Stimulated activated CD8-positive, alpha-beta memory T cell treated with anti-CD3 and anti-CD28 coated beads, Interleukin-4, amount 100 ng/mL, for 48 hours (primary cell): ENCODE results near the gene WDFY2.
"Not testable (repeated sequence)": the region's sequence is repeated elsewhere in the genome, so short reads cannot be mapped to it uniquely, and the experiment has no call there.

Source experiments
- DNase-seq: peaks from one replicate; pipeline ENCODE4 v3.0.0-alpha.2; 2020

Gene WDFY2

GRCh38 chr13:51564671-51565070 lies 19.6 kb upstream of the WDFY2 start:
- DNase-seq, result no peak

DNA sequence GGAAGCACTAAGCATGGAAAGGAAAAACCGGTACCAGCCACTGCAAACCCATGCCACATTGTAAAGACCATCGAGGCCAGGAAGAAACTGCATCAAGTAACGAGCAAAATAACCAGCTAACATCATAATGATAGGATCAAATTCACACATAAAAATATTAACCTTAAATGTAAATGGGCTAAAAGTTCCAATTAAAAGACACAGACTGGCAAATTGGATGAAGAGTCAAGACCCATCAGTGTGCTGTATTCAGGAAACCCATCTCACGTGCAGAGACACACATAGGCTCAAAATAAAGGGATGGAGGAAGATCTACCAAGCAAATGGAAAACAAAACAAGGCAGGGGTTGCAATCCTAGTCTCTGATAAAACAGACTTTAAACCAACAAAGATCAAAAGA lies 15.3 kb upstream of the WDFY2 start:
- DNase-seq, result not testable (repeated sequence)

GRCh38 chr13:51576754-51577153 lies 7.5 kb upstream of the WDFY2 start:
- no peak for DNase-seq

DNA sequence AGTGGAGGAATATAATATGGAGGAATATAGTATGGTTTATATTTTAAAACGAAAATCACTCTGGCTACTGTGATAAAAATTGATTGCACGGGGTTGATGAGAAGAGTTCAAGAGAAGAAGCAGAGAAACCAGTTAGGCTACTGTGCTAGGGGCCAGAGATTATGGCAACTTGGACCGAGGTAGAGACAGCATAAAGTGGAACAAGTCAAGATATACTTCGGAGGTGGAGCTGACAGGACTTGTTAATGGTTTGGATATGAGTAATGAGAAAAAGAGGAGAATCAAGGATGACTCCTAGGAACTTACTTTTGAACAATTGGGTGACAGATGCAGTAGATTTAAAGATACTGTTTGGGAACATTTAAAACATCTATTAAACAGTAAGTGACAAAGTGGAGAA lies 6.6 kb upstream of the WDFY2 start:
- no peak for DNase-seq

- no peak for DNase-seq
Measured at GRCh38 chr13:51579676-51580075, 4.6 kb upstream of the WDFY2 start.

DNA sequence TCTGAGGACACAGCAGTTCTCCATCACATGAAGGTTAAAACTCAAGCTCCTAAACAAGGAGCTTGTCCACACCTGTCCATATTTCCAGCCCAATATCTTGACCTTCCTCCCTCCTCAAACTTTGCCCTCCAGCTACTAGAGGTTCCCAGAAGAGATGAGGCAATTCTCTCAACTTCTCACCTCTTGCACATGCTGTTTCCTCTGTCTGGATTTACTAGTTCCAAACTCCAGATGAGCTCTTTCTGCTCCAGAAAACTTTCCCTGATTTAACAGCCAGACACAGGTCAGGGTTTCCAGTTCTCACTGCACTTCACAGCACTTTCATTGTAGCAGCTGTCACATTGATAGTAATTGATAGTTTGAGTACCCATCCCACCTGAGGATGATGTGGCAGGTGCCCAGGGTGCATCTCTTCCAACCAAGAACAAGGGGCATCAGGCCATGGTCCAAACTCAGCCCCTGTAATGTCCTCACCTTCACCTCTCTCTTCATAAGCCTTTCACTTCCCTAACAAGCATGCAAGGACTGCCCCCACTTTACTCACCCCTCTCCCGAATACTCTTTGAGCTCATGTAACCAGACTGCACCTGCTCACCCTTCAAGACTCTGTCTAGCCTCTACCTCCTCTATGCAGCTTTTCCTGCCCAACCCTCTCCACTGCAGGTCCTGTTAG lies 3.0 kb upstream of the WDFY2 start:
- DNase-seq, result no peak

GRCh38 chr13:51583469-51583874 lies 790 bp upstream of the WDFY2 start:
- no peak for DNase-seq

DNA sequence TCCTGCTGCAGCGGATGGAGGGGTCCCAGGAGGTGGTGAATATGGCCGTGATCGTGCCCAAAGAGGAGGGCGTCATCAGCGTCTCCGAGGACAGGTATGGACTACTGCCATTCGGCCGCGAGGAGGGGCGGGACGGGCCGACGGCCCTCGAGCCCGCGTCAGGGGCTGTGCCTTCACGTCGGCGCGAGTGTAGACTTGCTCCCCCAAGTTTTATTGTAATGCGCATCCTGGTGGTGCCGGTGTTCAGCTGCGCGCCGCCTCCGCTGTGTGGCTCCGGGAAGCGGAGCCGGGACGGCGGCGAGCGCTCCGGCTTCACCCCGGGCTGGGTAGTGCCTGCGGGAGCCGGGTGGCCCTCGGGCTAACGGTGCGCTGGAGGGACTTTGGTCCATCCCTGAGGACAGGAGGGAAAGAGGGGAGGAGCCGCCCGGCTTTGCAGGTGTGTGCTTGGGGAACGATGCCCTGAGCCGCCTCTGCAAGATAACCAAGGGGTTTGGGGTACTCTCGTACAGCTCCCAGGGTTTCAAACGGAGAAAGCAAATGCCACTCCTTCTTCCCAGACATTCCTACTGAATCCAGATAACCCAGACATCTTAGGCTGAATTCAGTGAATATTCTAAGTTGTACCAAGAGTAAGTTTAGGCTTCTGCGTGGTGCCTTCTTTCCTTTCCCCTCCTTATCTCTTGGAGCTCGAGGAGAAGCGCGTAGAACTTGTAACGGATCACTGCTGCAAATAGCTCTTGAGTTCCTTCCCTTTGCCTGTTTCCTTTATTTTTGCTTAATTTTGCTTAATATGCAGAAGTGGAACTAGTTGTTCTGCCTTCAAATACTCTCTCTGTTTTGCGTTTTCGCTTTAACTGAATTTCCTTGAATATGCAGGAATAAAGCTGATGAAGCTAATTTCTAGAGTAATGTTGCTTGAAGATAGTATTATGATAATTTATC lies 740 bp downstream of the WDFY2 start:
- peak; percentile 74 for DNase-seq

DNA sequence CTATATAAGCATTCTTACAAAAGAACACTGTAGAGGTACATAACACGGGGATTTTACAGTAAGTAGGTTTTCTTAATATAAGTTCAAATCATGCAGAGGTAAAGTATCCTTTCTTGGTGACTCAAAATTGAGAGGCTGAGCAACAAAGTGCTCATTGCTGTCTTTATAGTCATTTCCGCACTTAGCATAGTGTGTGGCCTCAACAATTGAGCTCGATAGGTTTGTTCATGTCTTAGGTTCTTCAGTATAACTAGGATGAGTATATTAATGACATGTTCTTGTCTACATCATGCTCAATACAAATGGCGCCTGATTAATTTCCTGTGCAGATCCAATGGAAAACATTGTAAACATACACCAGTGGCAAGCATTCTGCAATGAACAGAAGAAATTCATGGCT lies 1.4 kb downstream of the WDFY2 start:
- DNase-seq, result no peak

DNA sequence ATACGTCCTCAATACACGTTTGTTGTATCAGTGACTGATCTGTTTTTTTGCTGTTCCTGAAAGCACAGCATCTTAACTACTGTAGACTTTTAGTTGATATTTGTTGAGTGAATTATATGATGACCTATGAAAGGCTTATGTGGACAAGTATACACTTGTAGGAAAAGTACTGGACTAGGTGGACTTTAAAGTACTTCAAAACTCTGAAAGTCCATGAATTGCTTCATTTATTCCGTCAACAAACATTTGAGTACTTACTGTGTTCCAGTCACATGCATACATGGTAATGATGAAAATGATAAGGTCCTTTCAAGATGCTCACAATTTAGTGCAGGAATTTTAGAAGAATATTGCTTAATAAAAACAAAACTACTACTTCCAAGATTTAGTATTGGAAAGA lies 3.1 kb downstream of the WDFY2 start:
- DNase-seq, result no peak

DNA sequence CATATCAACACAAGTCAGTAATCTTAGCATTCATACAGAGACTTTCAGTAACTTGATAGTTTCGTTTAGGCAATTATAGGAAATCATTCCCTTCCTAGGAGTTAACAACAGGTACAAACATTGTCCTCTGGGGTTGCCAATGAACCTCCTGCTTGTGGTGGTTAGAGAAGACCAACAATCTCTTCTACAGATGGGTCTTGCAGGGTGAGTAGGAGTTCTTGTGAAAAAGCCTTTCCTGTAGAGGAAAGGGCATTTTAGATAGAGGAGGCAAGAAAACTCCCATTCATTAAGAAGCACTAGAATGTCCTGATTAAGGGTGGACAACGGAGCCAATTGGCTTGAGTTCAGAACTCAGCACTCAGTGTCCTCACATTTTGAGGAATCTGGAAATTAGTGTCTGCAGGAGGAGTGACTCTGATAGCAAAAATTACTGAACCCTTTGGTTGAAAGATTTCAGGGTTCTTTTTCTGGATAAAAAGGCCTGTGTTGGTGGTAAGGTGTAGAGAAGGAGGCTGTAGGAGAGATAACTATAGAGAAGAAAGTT lies 4.2 kb downstream of the WDFY2 start:
- no peak for DNase-seq

- DNase-seq, result no peak
Measured at GRCh38 chr13:51589793-51590192, 5.5 kb downstream of the WDFY2 start.

GRCh38 chr13:51590231-51590970 lies 6.1 kb downstream of the WDFY2 start:
- no peak for DNase-seq

DNA sequence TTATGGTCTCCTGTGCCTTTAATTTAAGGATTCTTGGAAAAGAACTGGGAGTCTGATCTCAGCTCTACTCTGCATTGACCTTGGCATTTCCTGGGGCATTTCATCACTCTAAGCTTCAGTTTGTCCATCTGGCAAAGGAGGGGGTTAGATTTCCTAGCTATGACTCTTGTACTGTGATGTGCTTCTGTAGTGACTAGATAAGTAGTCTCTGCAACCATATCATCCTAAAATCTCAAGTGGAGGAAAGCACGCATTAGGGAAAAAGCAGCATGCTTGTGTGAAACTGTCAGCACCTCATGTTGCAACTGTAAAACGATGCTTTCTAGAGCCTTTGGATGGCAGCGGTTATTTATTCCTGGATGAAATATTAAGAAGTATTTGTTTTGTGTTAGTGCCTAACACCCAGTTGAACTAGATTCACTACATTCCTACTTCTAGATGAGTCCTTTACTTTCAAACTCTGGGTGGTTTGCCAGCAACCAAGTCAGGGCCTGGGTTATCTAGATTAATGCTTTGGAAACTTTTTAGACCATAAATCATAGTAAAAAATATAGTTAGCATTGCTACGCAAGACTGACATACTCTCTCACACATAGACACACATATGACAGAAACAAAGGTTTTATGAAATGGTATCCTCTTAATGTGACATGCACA lies 6.8 kb downstream of the WDFY2 start:
- no peak for DNase-seq

DNA sequence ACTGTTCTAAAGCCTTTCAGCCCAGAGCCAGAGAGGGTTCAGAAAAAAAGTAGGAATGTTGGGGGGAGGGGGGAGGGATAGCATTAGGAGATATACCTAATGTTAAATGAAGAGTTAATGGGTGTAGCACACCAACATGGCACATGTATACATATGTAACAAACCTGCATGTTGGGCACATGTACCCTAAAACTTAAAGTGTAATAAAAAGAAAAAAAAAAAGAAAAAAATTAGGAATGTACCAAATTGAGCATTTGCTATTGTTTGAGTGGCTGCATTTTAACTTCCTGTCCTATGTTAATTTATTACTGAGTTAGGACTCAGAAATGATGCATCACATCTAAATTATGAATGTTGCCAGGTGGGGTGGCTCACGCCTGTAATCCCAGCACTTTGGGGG lies 7.7 kb downstream of the WDFY2 start:
- DNase-seq, result not testable (repeated sequence)

GRCh38 chr13:51594432-51594831 lies 10.2 kb downstream of the WDFY2 start:
- DNase-seq, result no peak

DNA sequence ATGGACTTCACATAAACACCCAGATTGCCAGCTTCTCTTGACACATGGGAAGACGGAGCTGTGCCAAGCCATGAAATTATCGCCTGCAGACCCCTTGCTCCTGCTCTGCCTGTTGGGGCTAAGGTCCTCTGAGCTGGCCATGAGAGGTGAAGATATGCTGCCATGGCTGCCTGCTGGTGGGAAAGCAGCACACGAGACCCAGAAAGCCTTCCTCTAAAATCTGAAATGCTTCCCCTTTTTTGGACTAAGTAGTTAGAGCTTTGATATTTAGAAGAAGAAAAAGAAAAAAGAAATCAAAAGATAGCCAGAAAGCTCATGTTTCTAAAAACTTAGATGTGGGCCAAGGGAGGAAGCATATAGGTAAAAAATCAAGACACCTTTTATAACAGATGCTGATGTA lies 11.2 kb downstream of the WDFY2 start:
- no peak for DNase-seq

DNA sequence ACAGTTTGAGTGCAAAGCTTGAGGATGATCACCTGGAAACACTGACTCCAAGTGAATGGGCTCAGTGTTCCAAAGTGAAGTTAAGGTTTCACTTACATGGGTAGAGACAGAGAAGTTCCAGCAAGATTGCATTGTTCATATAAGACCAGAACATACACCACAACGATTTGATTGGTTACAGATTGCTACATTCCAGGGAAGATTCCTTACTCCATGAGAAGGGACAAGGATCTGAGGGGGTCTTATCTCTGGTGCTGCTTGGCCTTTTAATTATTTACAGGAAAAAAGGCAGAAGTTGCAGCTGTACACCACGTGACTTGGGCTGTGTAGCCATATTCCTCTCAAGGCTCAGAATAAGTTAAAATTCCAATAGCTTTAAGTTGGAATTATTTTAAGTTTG lies 12.3 kb downstream of the WDFY2 start:
- no peak for DNase-seq

DNA sequence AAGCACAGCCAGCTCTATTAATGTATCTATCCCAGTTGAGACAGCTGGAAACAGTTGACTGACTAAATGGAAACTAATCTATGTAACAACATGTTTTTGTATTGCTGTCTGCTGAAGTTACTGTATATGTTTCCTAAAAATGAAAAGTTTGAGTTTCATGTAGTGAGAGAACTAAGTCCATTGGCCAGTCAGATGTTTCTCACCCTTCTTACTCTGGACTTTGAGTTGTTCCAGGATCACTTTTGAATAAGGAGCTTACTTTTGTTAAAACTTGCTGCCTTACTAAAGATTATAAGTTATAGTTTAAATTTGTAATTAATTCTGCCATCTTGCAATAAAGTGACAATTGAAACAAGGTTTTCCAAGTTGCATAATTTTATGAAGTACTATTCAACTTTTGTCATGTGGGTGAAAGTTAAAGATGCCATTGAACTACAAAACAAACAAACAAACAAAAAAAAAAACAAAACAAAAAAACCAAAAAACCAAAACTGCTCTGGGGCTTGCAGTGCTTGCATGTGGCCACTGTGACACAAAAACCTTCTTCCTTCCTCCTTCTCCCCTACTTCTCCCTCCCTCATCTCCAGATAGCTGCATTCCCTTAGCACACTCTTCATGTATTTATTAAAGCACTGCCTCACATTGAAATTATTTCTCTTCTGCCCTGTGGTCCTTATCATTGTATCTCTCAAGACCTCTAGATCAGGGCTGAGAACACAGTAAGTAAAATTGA lies 15.3 kb downstream of the WDFY2 start:
- DNase-seq, result no peak

- DNase-seq, result no peak
Measured at GRCh38 chr13:51600703-51601102, 16.4 kb downstream of the WDFY2 start.

DNA sequence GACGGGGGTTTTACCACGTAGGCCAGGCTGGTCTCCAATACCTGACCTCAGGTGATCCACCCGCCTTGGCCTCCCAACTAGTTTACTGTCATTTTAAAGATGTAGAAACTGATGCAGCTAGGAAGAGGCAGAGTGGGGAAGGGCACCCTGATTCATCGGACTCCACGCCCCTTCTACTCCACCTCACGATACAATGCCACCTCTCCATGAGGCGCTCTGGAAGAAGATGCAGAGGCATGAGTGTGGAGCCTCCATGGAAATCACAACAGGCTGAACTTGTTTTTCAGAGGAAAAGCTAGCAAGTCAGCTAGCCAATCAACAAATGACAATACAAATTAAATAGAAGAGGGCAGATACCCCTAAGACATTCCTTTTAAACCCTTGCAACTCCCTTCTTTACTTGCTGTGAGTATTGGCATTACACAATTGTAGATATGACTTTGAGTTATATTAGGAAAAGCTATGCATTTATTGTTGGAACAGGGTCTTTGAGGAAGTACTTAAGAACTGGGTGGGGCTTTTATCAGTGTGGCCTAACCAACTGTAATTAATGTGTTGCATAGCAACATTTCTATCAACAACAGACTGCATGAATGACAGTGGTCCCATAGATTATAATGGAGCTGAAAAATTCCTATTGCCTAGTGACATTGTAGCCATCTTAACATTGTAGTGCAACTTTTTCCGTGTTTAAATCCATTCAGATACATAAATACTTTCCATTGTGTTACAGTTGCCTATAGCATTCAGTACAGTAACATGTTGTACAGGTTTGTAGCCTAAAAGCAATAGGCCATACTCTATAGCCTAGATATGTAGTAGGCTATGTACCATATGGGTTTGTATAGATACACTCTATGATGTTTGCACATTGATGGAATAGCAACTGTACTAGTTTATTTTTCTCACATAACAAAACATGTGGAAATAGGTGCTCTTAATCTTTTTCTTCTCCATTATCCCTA lies 17.6 kb downstream of the WDFY2 start:
- no peak for DNase-seq
